K562 (cell line): ENCODE results near the gene ZNF296. TPM values are rescaled to one million over a fixed set of nuclear protein-coding genes. Genes with fewer than 3 reads are reported as not detected.

Experiments used
- FUS ChIP-seq: fragments of 200-400 bp; formaldehyde crosslinking; optimal IDR thresholded peaks from 2 replicates; pipeline ENCODE3; 2017; ENCODE audit warnings: low read depth, low read length
- HOXB6 ChIP-seq: fragments of 250-450 bp; sonication (Bioruptor Pico); IDR thresholded peaks from 2 replicates; pipeline ENCODE4 v1.5.1; 2022; ENCODE audit warnings: mild to moderate bottlenecking, borderline replicate concordance
- PRMT5 ChIP-seq: sonication (generic); formaldehyde crosslinking; IDR thresholded peaks from 2 replicates; pipeline ENCODE4 v1.5.0; 2020; ENCODE audit warnings: missing genetic modification reagents
- polyA plus RNA-seq, 8 experiments: library from polyadenylated mRNA; depleted of rRNA in 4 of 8; stranded (reverse) in 5 of 8; unstranded in 3 of 8; fragments of >200 nt; fragmentation: Nextera tagmentation in 2 of 8; fragmentation: Illumina TruSeq in 1 of 8; extraction: Ambion mirVana in 2 of 8; extraction: Trizol in 1 of 8; gene quantifications; 2 replicates each; pipeline versions ENCODE4 v1.2.1 to v1.2.3, GENCODE V29; 2011 to 2014; ENCODE audit warnings: inconsistent platforms in 1 of 8, missing spikeins in 1 of 8
- total RNA-seq, 7 experiments: library from RNA; depleted of rRNA in 6 of 7; stranded (reverse); fragments of >200 nt in 6 of 7; fragmentation: Illumina TruSeq in 2 of 7; extraction: Trizol in 2 of 7; gene quantifications; 2 replicates each; pipeline versions ENCODE4 v1.2.1 to v1.2.3, GENCODE V29; 2011 to 2021; ENCODE audit warnings: low replicate concordance in 1 of 7
- TF ChIP-seq, protein P1 (sequence below): fragments of 250-450 bp; sonication (Bioruptor Pico); IDR thresholded peaks from 2 replicates; pipeline ENCODE4 v1.9.0; 2021; ENCODE audit warnings: mild to moderate bottlenecking
- TF ChIP-seq, protein P2 (sequence below): IDR thresholded peaks from 3 replicates; pipeline ENCODE4 v1.6.1; 2011; ENCODE audit warnings: borderline replicate concordance, mild to moderate bottlenecking; ENCODE audit not compliant: insufficient read length, insufficient read depth
- TF ChIP-seq, protein P3 (sequence below): fragments of 450-650 bp; IDR thresholded peaks from 2 replicates; pipeline ENCODE4 v1.6.1; 2016; ENCODE audit warnings: low read depth, mild to moderate bottlenecking, moderate library complexity

ZNF296 gene
- total and polyA plus RNA-seq, 9 of the 15 experiments (the other 6 are each of a cell fraction or from before 2014, with no cell fraction given), result 0.03 to 8.8 (median 0.47) TPM; not detected in 1

DNA sequence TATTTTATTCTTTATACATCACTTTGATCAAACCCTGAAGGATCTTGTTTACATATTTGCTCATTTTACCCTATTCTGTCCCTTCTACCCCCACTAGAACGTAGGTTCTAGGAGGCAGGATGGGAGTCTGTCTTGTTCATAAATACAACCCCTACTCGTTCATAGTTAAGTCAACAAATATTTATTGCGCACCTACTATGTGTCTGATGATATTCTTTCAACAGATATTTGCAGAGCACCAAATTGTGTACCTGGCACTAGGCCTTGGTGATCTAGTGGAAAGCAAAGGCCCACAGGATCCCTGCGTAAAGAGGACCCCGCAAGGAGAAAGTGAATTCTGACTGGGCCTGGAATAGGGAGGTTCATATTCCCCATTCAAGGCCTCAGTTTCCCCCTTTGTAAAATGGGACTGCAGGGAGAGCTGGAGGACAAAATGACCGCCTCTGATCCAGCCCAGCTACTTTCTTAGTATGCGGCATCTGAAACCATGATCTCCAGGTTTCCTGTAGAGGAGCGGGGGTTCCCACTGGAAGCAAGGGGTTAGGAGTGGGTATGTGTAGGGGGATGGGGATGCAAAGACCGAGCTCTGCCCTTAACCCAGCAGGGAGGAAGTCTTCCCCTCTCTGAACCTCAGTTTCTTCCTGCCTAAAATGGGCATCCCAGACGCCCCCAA is 2.2 kb upstream of the ZNF296 start (continued):
- TF ChIP-seq, protein P1, sequence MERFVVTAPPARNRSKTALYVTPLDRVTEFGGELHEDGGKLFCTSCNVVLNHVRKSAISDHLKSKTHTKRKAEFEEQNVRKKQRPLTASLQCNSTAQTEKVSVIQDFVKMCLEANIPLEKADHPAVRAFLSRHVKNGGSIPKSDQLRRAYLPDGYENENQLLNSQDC (CRISPR knock-in tag), result no peak
- TF ChIP-seq, protein P2, sequence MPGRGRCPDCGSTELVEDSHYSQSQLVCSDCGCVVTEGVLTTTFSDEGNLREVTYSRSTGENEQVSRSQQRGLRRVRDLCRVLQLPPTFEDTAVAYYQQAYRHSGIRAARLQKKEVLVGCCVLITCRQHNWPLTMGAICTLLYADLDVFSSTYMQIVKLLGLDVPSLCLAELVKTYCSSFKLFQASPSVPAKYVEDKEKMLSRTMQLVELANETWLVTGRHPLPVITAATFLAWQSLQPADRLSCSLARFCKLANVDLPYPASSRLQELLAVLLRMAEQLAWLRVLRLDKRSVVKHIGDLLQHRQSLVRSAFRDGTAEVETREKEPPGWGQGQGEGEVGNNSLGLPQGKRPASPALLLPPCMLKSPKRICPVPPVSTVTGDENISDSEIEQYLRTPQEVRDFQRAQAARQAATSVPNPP, result no peak
- TF ChIP-seq FUS, result no peak
- no peak for TF ChIP-seq PRMT5 (CRISPR knock-in tag)
- TF ChIP-seq, protein P3, sequence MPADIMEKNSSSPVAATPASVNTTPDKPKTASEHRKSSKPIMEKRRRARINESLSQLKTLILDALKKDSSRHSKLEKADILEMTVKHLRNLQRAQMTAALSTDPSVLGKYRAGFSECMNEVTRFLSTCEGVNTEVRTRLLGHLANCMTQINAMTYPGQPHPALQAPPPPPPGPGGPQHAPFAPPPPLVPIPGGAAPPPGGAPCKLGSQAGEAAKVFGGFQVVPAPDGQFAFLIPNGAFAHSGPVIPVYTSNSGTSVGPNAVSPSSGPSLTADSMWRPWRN, result no peak
- TF ChIP-seq HOXB6 (CRISPR knock-in tag), result no peak
